CD8-positive, alpha-beta memory T cell (primary cell): ENCODE data around the gene ZNF526. TPM values are rescaled to one million over a fixed set of nuclear protein-coding genes. Genes with fewer than 3 reads are reported as not detected.

Experiments
- CTCF ChIA-PET: fragments of 350-600 bp; sonication (Branson Sonifier 250); formaldehyde crosslinking; loops from one replicate; lab custom pipeline; 2021; ENCODE audit warnings: antibody characterized with exemption; lab: Charles Lee
- POLR2A ChIA-PET: fragments of 350-600 bp; sonication (Branson Sonifier 250); formaldehyde crosslinking; loops from one replicate; lab custom pipeline; 2021; ENCODE audit warnings: antibody characterized with exemption; lab: Charles Lee
- DNase-seq, 5 donors: peaks; one replicate each; pipeline versions ENCODE4 v3.0.0 to v3.0.0-alpha.2; 2020 to 2022; ENCODE audit warnings: mixed read lengths in 1 of 5
- H3K27ac ChIP-seq: one replicate; pipeline ENCODE4 v1.7.0; 2013; ENCODE audit warnings: low read depth, mild to moderate bottlenecking, low read length, moderate library complexity
- H3K27me3 ChIP-seq: 2 replicates; pipeline ENCODE4 v1.7.0; 2013; ENCODE audit warnings: low read length, mild to moderate bottlenecking; ENCODE audit not compliant: insufficient read depth, poor library complexity, severe bottlenecking
- H3K36me3 ChIP-seq: 2 replicates; pipeline ENCODE4 v1.7.0; 2013; ENCODE audit warnings: mild to moderate bottlenecking, low read length, moderate library complexity; ENCODE audit not compliant: insufficient read depth
- H3K4me1 ChIP-seq: 2 replicates; pipeline ENCODE4 v1.7.0; 2013; ENCODE audit warnings: mild to moderate bottlenecking, low read length, moderate library complexity; ENCODE audit not compliant: insufficient read depth
- H3K4me3 ChIP-seq: 2 replicates; pipeline ENCODE4 v1.7.0; 2013; ENCODE audit warnings: mild to moderate bottlenecking, low read length
- H3K9me3 ChIP-seq: 2 replicates; pipeline ENCODE4 v1.7.0; 2013; ENCODE audit warnings: mild to moderate bottlenecking, low read length
- H3K27ac Mint-ChIP-seq, 8 donors: one replicate each; pipeline ENCODE4 v1.8.0; 2020 to 2021; ENCODE audit warnings: mixed read lengths in 8 of 8, mild to moderate bottlenecking in 6 of 8, inconsistent platforms in 3 of 8, moderate library complexity in 3 of 8
- H3K27me3 Mint-ChIP-seq, 2 donors: one replicate each; pipeline ENCODE4 v1.8.0; 2020 to 2021; ENCODE audit warnings: mixed read lengths in 2 of 2, mild to moderate bottlenecking in 1 of 2, moderate library complexity in 1 of 2
- H3K36me3 Mint-ChIP-seq, 3 donors: one replicate each; pipeline ENCODE4 v1.8.0; 2020 to 2021; ENCODE audit warnings: mixed read lengths in 3 of 3, inconsistent platforms in 1 of 3, mild to moderate bottlenecking in 1 of 3
- H3K4me1 Mint-ChIP-seq, 3 donors: one replicate each; pipeline ENCODE4 v1.8.0; 2020 to 2021; ENCODE audit warnings: mixed read lengths in 3 of 3, inconsistent platforms in 1 of 3, mild to moderate bottlenecking in 1 of 3
- H3K4me3 Mint-ChIP-seq, 7 donors: one replicate each; pipeline ENCODE4 v1.8.0; 2020 to 2021; ENCODE audit warnings: mixed read lengths in 7 of 7, mild to moderate bottlenecking in 6 of 7, moderate library complexity in 4 of 7, inconsistent platforms in 2 of 7
- H3K9me3 Mint-ChIP-seq, 5 donors: one replicate each; pipeline ENCODE4 v1.8.0; 2020 to 2022; ENCODE audit warnings: mixed read lengths in 5 of 5, mild to moderate bottlenecking in 3 of 5, moderate library complexity in 2 of 5, inconsistent platforms in 1 of 5
- polyA plus RNA-seq: library from polyadenylated mRNA; unstranded; fragments of 300-500 nt; fragmentation: Illumina TruSeq; gene quantifications from one replicate; pipeline ENCODE4 v1.2.3, GENCODE V29; 2021
- total RNA-seq, 2 experiments: library from RNA; stranded (reverse); gene quantifications; one replicate each; pipeline ENCODE4 v1.2.3, GENCODE V29; 2021

The ZNF526 gene, protein sequence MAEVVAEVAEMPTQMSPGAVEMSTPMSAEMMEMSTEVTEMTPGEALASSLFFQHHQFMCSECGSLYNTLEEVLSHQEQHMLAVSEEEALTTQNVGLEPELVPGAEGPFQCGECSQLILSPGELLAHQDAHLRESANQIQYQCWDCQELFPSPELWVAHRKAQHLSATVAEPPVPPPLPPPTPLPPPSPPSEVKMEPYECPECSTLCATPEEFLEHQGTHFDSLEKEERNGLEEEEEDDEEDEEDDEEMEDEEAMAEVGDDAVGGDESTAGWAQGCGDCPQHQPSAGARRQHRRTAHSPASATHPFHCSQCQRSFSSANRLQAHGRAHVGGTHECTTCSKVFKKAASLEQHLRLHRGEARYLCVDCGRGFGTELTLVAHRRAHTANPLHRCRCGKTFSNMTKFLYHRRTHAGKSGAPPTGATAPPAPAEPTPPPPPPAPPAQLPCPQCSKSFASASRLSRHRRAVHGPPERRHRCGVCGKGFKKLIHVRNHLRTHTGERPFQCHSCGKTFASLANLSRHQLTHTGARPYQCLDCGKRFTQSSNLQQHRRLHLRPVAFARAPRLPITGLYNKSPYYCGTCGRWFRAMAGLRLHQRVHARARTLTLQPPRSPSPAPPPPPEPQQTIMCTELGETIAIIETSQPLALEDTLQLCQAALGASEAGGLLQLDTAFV
- total RNA-seq (10 to 100 TPM; 18.4 to 20.5 TPM), polyA plus RNA-seq (9.0 TPM)

DNA sequence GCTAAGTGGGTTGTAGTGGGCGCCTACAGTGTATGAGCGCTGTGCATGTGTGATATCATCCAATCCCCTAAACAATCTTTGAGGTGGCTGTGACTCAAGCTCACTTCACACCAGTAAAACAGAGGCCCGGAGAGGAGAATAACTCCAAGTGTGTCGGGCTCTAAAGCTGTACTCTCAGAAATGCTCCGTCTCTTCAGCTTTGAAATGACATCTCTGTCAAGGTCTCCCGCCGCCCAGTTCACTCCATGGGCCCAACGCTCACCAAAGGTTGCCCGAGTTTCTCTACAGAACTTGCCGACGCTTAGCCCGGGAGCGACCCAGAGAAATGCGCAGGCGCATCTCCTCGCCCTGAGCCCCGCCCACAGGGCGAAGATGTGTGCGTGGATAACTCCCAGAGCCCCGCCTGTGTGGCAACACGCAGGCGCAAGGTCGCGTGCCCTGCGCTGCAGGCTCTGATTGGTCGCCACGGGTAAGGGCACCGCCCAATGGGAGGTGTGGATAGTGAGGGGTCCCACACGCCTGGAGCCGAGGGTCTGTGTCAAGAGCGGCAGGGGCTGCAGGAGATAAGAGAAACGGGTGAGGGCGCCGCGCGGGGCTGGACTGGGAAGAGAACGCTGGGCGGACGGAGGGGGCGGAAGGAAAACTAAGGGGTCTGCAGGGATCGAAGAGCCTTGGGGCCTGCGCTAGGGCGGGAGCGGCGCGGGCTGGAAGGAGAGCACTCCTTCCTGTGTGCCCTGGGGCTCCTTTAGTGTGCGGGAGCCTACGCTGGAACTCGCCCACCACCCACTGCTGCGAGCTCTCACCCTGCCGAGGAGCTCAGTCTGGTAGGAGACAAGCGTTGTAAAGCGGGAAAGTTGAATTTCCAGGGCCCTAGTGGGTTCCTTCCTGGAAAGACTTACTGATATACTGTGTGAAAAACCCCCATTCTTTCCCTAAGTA, at the start of gene ZNF526:
ZNF526 (plus strand) TSS at position 501 of the 939 bp plus-strand sequence. CDS start 4,092 bp downstream, outside the sequence.
- H3K4me3 ChIP-seq, result peak within 1 kb of the TSS; percentile 75
- POLR2A ChIA-PET, result interaction anchor here (0.6 to 2.4 kb wide), 7 partner anchors 18 to 85 kb away, joined by 3 to 10 read pairs (median 5); partner anchors contain the start of gene GSK3A
- Mint-ChIP-seq H3K36me3 (peaks cover 3 to 41% (median 4%) of the 10 kb centered on the region in 3 donors), H3K9me3 (peaks cover 0 to 1% (median 0%) of the 10 kb centered on the region in 5 donors), H3K4me3 (peak within 1 kb of the TSS; percentile 94 to 100 (median 97)), H3K27me3 (peaks cover 0 to 3% of the 10 kb centered on the region in 2 donors), H3K4me1 (peaks cover 45 to 62% (median 50%) of the 10 kb centered on the region in 3 donors), H3K27ac (peak within 1 kb of the TSS; percentile 95 to 99 (median 96))
- H3K27me3 ChIP-seq, result no peaks in the 10 kb centered on the region
- H3K27ac ChIP-seq, result peak within 1 kb of the TSS; percentile 99
- CTCF ChIA-PET, result interaction anchor here (0.8 to 2.1 kb wide), 8 partner anchors 13 to 87 kb away, joined by 3 to 11 read pairs (median 4); partner anchors contain the start of genes GSK3A and POU2F2
- DNase-seq, result peak; percentile 96 to 98 (median 96)
- H3K36me3 ChIP-seq, result peaks cover 6% of the 10 kb centered on the region
- H3K4me1 ChIP-seq, result peaks cover 46% of the 10 kb centered on the region
- no peaks in the 10 kb centered on the region for H3K9me3 ChIP-seq

DNA sequence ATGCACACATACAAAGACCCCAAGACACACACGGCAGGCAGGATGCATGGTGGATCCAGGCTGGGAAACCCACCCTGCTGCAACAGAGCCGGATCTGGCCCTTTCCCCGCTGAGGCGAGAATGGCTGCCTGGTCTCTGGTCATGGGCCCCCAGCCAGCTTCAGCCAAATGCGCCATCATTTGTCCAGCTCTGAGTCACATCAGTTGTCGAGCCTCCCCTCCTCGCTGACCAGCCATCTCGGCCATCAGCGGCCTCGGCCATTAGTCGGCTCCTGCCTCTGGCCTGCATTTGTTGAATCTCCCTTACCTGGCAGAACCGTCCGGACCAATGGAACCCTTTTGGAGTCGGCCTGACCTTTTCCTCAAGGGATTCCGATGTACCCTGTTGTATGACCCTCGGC, 49.4 kb upstream of the ZNF526 start:
- H3K36me3 ChIP-seq, result no peaks in the 10 kb centered on the region
- H3K36me3 Mint-ChIP-seq, result peaks cover 0 to 3% (median 0%) of the 10 kb centered on the region in 3 donors
- H3K9me3 ChIP-seq, result no peaks in the 10 kb centered on the region
- H3K9me3 Mint-ChIP-seq, result no peaks in the 10 kb centered on the region
- no peak for DNase-seq
- no peak overlapping the region for H3K27ac Mint-ChIP-seq
- CTCF ChIA-PET, result no interaction called here
- peaks cover 3 to 6% (median 5%) of the 10 kb centered on the region in 3 donors for H3K4me1 Mint-ChIP-seq
- no peak overlapping the region for H3K27ac ChIP-seq
- POLR2A ChIA-PET, result no interaction called here
- H3K4me3 Mint-ChIP-seq, result peak overlapping the region in 1 of 7 donors; percentile 34
- peaks cover 6% of the 10 kb centered on the region for H3K27me3 ChIP-seq
- no peak overlapping the region for H3K4me3 ChIP-seq
- peaks cover 2 to 16% of the 10 kb centered on the region in 2 donors for H3K27me3 Mint-ChIP-seq
- H3K4me1 ChIP-seq, result peaks cover 3% of the 10 kb centered on the region

DNA sequence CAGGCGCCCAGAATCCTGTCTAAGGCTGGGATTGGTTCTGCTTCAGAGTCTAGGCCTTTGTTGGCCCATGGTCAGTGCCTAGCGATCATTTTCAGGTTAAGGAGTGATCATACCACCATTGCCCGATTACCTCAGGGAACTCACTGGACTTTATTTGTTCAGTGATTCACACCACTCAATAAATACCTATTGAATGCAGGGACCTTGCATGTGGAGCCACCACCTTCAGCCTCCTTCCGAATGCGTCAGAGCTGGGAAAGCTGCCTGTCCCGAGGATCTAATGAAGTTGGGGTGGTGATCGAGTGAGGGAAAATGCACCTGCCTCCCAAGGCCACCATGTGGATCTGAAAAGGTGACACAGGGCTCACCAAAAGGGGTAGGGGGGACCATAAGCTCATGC, 47.9 kb upstream of the ZNF526 start:
- Mint-ChIP-seq H3K4me1 (peaks cover 10 to 14% (median 13%) of the 10 kb centered on the region in 3 donors), H3K36me3 (peaks cover 0 to 3% (median 0%) of the 10 kb centered on the region in 3 donors), H3K9me3 (no peaks in the 10 kb centered on the region), H3K27ac (peak overlapping the region in 1 of 8 donors; percentile 69), H3K27me3 (peaks cover 5 to 23% of the 10 kb centered on the region in 2 donors), H3K4me3 (no peak overlapping the region)
- Histone ChIP-seq H3K27me3 (peaks cover 6% of the 10 kb centered on the region), H3K4me3 (no peak overlapping the region), H3K27ac (no peak overlapping the region), H3K36me3 (no peaks in the 10 kb centered on the region), H3K4me1 (peaks cover 8% of the 10 kb centered on the region), H3K9me3 (no peaks in the 10 kb centered on the region)
- ChIA-PET CTCF (no interaction called here), POLR2A (no interaction called here)
- no peak for DNase-seq

DNA sequence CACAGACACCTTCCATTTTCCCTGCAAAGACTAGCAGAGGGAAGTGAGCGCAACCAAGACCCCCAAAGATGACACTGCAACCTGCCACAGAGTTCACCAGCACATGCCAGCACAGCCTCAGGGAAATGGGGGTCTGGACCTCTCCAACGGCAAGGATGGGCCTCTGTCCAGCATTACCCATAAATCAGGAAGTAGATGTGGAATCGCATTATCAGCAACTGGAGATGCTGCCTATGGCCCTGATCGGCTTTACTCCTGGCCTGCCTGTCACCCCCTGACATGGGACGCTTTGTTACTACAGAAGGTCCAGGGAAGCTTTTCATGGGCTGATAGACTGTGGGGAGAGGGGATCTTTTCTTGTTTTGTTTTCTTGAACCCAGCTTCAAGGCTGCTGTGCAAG, 46.4 kb upstream of the ZNF526 start:
- Histone ChIP-seq H3K36me3 (no peaks in the 10 kb centered on the region), H3K27me3 (peaks cover 11% of the 10 kb centered on the region), H3K4me3 (no peak overlapping the region), H3K4me1 (peaks cover 12% of the 10 kb centered on the region), H3K9me3 (no peaks in the 10 kb centered on the region), H3K27ac (no peak overlapping the region)
- CTCF ChIA-PET, result no interaction called here
- peak overlapping the region in 1 of 7 donors; percentile 1 for H3K4me3 Mint-ChIP-seq
- POLR2A ChIA-PET, result no interaction called here
- no peaks in the 10 kb centered on the region for H3K9me3 Mint-ChIP-seq
- H3K36me3 Mint-ChIP-seq, result peaks cover 0 to 3% (median 0%) of the 10 kb centered on the region in 3 donors
- DNase-seq, result no peak
- H3K27me3 Mint-ChIP-seq, result peaks cover 5 to 23% of the 10 kb centered on the region in 2 donors
- peak overlapping the region in 1 of 8 donors; percentile 14 for H3K27ac Mint-ChIP-seq
- peaks cover 10 to 14% (median 13%) of the 10 kb centered on the region in 3 donors for H3K4me1 Mint-ChIP-seq

DNA sequence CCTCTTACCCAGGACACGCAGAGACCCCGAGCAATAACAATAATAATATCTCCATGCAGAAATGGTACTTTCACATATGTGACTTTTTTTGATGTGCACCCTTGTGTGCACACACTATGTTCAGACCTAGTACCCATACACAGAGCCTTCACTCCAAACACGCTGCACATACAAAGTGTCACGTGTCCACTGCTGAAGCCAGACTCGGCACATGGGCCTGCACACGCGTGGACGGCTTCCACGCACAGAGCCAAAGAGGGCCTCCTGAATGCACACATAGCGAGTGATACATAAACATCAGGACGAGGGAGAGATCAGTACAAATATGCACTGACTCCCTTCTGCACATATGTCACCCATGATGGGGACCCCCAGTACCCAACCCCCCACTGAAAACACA, 45.9 kb upstream of the ZNF526 start:
- Mint-ChIP-seq H3K27ac (no peak overlapping the region), H3K4me1 (peaks cover 10 to 14% (median 13%) of the 10 kb centered on the region in 3 donors), H3K4me3 (peak overlapping the region in 4 of 7 donors; percentile 48 to 85 (median 49)), H3K36me3 (peaks cover 0 to 3% (median 0%) of the 10 kb centered on the region in 3 donors), H3K27me3 (peaks cover 5 to 23% of the 10 kb centered on the region in 2 donors), H3K9me3 (no peaks in the 10 kb centered on the region)
- Histone ChIP-seq H3K4me1 (peaks cover 12% of the 10 kb centered on the region), H3K9me3 (no peaks in the 10 kb centered on the region), H3K4me3 (no peak overlapping the region), H3K27me3 (peaks cover 11% of the 10 kb centered on the region), H3K27ac (no peak overlapping the region), H3K36me3 (no peaks in the 10 kb centered on the region)
- ChIA-PET CTCF (no interaction called here), POLR2A (no interaction called here)
- no peak for DNase-seq

DNA sequence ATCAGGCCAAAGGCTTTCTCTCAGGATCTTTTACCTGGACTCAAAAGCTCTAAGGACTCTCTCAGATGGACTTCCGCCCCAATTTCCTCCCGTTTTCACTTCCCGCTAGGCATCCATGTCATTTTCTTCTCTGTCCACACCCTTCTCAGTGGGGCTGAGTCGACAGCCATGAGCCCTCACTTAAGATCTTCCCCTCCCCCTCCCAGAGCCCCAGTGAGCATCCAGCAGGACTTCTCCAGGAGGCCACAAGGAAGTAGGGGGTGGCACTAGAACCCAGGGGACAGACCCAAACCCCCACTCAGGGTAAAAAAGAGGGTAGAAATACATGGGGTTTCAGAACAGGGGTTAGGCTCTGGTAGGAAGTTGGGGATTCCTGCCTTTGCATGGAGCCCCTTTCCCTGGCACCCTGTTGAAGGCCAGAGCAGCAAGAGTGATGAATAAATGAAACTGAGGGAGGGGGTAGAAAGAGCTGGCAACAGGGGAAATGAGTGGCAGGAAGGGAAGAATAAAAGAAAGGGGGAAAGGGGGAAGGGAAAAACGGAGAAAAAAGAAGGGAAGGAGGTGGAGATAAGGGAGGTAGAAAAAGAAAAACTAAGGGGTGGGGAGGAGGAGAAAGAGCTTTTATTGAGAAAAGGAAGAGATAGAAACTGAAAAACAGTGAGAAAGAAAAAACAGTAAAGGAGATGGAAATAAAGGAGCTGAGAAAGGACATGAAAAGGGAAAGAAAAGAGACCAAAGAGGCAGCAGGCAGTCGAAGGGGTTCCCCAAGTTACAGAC, 45.0 kb upstream of the ZNF526 start:
- no peak overlapping the region for H3K27ac ChIP-seq
- H3K9me3 ChIP-seq, result no peaks in the 10 kb centered on the region
- H3K4me1 Mint-ChIP-seq, result peaks cover 10 to 14% (median 13%) of the 10 kb centered on the region in 3 donors
- peaks cover 16% of the 10 kb centered on the region for H3K27me3 ChIP-seq
- no peaks in the 10 kb centered on the region for H3K9me3 Mint-ChIP-seq
- no peaks in the 10 kb centered on the region for H3K36me3 ChIP-seq
- ChIA-PET CTCF (interaction anchor here (1.1 to 2.6 kb wide), 6 partner anchors 9 to 104 kb away, joined by 3 to 13 read pairs (median 10); partner anchors contain the start of gene POU2F2), POLR2A (interaction anchor here (0.6 to 0.9 kb wide), 2 partner anchors 12 to 149 kb away, joined by 4 to 7 read pairs; no protein-coding TSS in a partner anchor)
- peak overlapping the region; percentile 23 for H3K4me3 ChIP-seq
- no peak for DNase-seq
- peaks cover 7 to 23% of the 10 kb centered on the region in 2 donors for H3K27me3 Mint-ChIP-seq
- H3K4me1 ChIP-seq, result peaks cover 12% of the 10 kb centered on the region
- H3K36me3 Mint-ChIP-seq, result peaks cover 0 to 3% (median 0%) of the 10 kb centered on the region in 3 donors
- H3K4me3 Mint-ChIP-seq, result peak overlapping the region; percentile 83 to 96 (median 90)
- H3K27ac Mint-ChIP-seq, result peak overlapping the region in 1 of 8 donors; percentile 44
